ENCODE data around the gene CHCHD10. TPM values are rescaled to one million over a fixed set of nuclear protein-coding genes. Genes with fewer than 3 reads are reported as not detected.

Gene CHCHD10
- total and polyA plus RNA-seq, 2 experiments from 2014 or later: 77.5 to 324 TPM

DNA sequence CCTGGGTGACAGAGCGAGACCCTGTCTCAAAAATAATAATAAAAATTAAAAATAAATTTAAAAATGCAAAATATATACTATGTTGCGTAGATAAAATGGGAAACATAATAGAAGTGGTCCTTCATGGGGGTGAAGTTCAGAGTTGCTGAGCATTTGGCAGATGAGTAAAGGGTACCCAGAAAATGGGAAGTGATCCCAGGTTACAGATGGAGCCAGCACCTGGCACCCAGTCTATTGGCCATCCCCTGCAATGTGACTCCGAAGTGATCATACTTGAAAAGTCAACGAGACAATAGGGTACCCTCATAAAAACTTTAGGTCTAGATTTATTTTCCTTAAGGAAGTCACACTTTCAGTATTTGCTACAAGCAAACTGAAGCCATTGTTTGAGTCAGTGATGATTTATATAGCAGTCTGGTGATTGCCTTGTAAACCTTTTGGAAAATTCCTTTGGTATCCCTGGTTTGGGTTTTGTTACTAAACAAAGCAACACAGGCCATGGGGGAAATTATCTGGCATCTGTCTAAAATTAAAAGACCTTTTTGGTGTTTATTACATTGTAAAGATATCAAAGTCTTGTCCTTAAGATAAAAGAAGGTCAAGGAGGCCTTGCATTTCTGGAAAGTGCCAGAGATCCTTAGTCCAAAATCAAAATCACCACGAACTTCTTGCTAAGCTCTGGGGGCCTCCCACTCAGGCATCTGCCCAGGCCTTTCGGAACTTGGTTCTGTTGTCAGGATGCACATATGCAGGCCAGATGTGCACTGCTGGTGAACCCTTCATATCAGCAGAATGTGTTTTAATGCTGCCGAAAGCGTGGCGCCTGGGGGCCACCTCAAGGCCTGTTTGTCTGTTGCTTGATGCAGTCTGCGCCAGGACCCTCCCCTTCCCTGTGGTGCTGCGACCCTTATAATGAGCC is 23.3 kb upstream of the CHCHD10 start:
- H3K36me3 ChIP-seq: peaks cover 26% of the 10 kb centered on the region
- no peak overlapping the region for H3K27ac ChIP-seq
- peak in 1 of 2 donors; percentile 78 for DNase-seq (ENCODE audit: low read depth in 1 of 2, low spot score in 1 of 2)
- H3K4me1 ChIP-seq (ENCODE audit: low read depth): peaks cover 29% of the 10 kb centered on the region
- no peaks in the 10 kb centered on the region for H3K9me3 ChIP-seq (ENCODE audit: low read depth)
- no peak overlapping the region for H3K4me3 ChIP-seq
- TF ChIP-seq, protein P1, sequence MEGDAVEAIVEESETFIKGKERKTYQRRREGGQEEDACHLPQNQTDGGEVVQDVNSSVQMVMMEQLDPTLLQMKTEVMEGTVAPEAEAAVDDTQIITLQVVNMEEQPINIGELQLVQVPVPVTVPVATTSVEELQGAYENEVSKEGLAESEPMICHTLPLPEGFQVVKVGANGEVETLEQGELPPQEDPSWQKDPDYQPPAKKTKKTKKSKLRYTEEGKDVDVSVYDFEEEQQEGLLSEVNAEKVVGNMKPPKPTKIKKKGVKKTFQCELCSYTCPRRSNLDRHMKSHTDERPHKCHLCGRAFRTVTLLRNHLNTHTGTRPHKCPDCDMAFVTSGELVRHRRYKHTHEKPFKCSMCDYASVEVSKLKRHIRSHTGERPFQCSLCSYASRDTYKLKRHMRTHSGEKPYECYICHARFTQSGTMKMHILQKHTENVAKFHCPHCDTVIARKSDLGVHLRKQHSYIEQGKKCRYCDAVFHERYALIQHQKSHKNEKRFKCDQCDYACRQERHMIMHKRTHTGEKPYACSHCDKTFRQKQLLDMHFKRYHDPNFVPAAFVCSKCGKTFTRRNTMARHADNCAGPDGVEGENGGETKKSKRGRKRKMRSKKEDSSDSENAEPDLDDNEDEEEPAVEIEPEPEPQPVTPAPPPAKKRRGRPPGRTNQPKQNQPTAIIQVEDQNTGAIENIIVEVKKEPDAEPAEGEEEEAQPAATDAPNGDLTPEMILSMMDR (IDR thresholded peaks at IDR 0.05; ENCODE audit: low read depth, low read length): no peak
- H3K27me3 ChIP-seq: no peaks in the 10 kb centered on the region

DNA sequence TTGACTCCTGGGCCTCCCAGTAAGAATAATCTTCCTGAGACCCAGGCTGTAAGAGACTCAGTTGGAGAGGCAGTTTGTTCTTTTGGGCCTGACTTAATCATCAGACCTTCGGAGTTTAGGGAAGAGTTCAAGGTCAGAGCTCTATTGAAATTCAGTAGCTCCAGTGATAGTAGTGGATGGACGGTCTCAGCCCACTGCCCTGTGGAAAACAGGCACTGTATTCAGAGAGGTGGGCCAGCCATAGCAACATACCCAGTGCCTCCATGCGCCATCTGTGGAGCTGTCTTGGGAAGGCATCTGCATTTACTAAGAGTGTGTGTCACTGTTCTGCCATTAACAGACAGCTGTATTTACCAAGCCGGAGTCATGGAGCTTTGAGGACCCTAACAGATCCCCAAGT is 21.9 kb upstream of the CHCHD10 start:
- peak overlapping the region; percentile 9 for H3K27ac ChIP-seq
- TF ChIP-seq, protein P1 (IDR thresholded peaks at IDR 0.05; ENCODE audit: low read depth, low read length): no peak
- DNase-seq (ENCODE audit: low read depth in 1 of 2, low spot score in 1 of 2): peak in 1 of 2 donors; percentile 32
- no peaks in the 10 kb centered on the region for H3K27me3 ChIP-seq
- no peaks in the 10 kb centered on the region for H3K9me3 ChIP-seq (ENCODE audit: low read depth)
- H3K36me3 ChIP-seq: peaks cover 17% of the 10 kb centered on the region
- peaks cover 29% of the 10 kb centered on the region for H3K4me1 ChIP-seq (ENCODE audit: low read depth)
- H3K4me3 ChIP-seq: no peak overlapping the region

DNA sequence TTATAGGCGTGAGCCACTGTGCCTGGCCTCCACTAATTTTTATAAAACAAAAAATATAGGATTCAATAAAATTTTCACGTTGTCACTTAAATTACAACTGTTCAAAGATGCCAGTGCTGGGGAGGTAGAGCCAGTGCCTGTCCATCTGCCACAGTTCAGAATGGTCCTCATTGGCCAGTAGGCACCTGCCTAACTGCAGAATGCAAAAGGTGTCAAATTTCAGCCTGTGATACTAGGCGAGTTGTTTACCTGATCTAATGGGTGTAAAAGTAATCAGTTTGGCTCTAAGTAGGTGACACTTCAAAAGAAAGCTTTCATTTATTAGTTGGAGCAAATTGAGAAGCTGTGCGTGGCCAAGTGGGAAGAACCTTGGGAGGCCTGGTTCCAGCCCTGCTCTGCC is 21.3 kb upstream of the CHCHD10 start:
- TF ChIP-seq, protein P1 (IDR thresholded peaks at IDR 0.05; ENCODE audit: low read depth, low read length): no peak
- Histone ChIP-seq H3K27me3 (no peaks in the 10 kb centered on the region), H3K36me3 (peaks cover 12% of the 10 kb centered on the region), H3K9me3 (ENCODE audit: low read depth) (no peaks in the 10 kb centered on the region), H3K4me3 (no peak overlapping the region), H3K27ac (peak overlapping the region; percentile 9), H3K4me1 (ENCODE audit: low read depth) (peaks cover 29% of the 10 kb centered on the region)
- DNase-seq (ENCODE audit: low read depth in 1 of 2, low spot score in 1 of 2): no peak

DNA sequence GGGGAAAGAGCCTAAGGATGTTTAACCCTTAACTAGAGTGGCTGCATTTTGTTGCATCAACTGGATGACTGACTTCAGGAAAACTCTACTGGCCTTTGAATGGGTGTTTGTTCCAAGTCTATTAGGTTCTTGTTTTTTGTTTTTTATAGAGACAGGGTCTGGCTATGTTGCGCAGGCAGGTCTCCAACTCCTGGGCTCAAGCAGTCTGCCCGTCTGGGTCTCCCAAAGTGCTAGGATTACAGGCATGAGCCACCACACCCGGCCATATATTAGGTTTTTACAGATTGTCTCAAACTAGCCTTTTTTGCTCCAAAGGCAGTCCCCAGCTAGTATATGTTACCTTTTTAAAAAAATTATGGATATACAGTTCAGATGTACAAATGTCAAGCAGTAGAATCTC is 20.1 kb upstream of the CHCHD10 start:
- Histone ChIP-seq H3K4me1 (ENCODE audit: low read depth) (peaks cover 29% of the 10 kb centered on the region), H3K27ac (peak overlapping the region; percentile 99), H3K27me3 (no peaks in the 10 kb centered on the region), H3K9me3 (ENCODE audit: low read depth) (no peaks in the 10 kb centered on the region), H3K36me3 (peaks cover 6% of the 10 kb centered on the region), H3K4me3 (peak overlapping the region; percentile 79)
- TF ChIP-seq, protein P1 (IDR thresholded peaks at IDR 0.05; ENCODE audit: low read depth, low read length): no peak
- no peak for DNase-seq (ENCODE audit: low read depth in 1 of 2, low spot score in 1 of 2)

DNA sequence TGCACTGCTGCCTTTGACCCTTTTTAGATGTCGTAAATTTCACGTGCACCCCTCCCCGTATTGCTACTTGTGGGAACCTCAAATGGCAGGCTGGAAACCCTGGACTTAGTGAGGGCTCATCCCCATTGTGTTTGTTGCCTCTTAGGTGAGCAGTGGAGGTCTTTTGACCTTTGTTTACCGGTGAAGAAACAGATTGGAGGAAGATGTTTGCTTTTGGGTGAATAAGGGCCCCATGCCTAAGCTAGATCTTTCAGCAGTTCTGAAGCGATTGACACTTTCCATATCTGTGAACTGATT is 19.8 kb upstream of the CHCHD10 start:
- H3K36me3 ChIP-seq: peaks cover 6% of the 10 kb centered on the region
- TF ChIP-seq, protein P1 (IDR thresholded peaks at IDR 0.05; ENCODE audit: low read depth, low read length): no peak
- no peaks in the 10 kb centered on the region for H3K9me3 ChIP-seq (ENCODE audit: low read depth)
- H3K4me3 ChIP-seq: peak overlapping the region; percentile 79
- peak overlapping the region; percentile 99 for H3K27ac ChIP-seq
- peaks cover 29% of the 10 kb centered on the region for H3K4me1 ChIP-seq (ENCODE audit: low read depth)
- H3K27me3 ChIP-seq: no peaks in the 10 kb centered on the region
- no peak for DNase-seq (ENCODE audit: low read depth in 1 of 2, low spot score in 1 of 2)
